Stimulated activated CD8-positive, alpha-beta memory T cell treated with anti-CD3 and anti-CD28 coated beads, Interleukin-12 subunit alpha, Interleukin-12 subunit beta, amount 100 ng/mL, for 24 hours (primary cell): Measurements from ENCODE around the gene KLHL8.

Experiments used
- DNase-seq: peaks from one replicate; pipeline ENCODE4 v3.0.0-alpha.2; 2020; ENCODE audit errors: extremely low read depth

Gene KLHL8

GRCh38 chr4:87121341-87122065 is 98.9 kb downstream of the KLHL8 start:
- no peak for DNase-seq

GRCh38 chr4:87120411-87121162 is 99.8 kb downstream of the KLHL8 start:
- no peak for DNase-seq

GRCh38 chr4:87120010-87120409 is 100.4 kb downstream of the KLHL8 start:
- DNase-seq = no peak

GRCh38 chr4:87118826-87119225 is 101.6 kb downstream of the KLHL8 start:
- no peak for DNase-seq

GRCh38 chr4:87118421-87118820 is 102.0 kb downstream of the KLHL8 start:
- no peak for DNase-seq

GRCh38 chr4:87117732-87118075 is 102.7 kb downstream of the KLHL8 start:
- no peak for DNase-seq

GRCh38 chr4:87117051-87117731 is 103.2 kb downstream of the KLHL8 start:
- DNase-seq = no peak

- no peak for DNase-seq
Measured at GRCh38 chr4:87116231-87116630, 104.2 kb downstream of the KLHL8 start.

GRCh38 chr4:87114245-87115062 is 106.0 kb downstream of the KLHL8 start:
- DNase-seq = no peak

- DNase-seq = no peak
Measured at GRCh38 chr4:87112063-87112462, 108.4 kb downstream of the KLHL8 start.
